ENCODE data around the gene BRSK2. TPM values are rescaled to one million over a fixed set of nuclear protein-coding genes. Genes with fewer than 3 reads are reported as not detected.

The BRSK2 gene
- total and polyA plus RNA-seq, 2 of the 4 experiments (the other 2 are of a cell fraction) = 0.18 to 0.62 TPM

GRCh38 chr11:1397146-1397861 is 7.6 kb downstream of the BRSK2 start:
- Histone ChIP-seq H3K4me3 (ENCODE audit: insufficient read depth, low read depth, low read length) (no peak overlapping the region), H3K79me1 (ENCODE audit: low read depth in 1 of 2, low read length in 2 of 2) (no peaks in the 10 kb centered on the region), H3K14ac (replicated peaks; ENCODE audit: low read depth, low read length) (no peak overlapping the region), H2AK9ac (replicated peaks; ENCODE audit: low read depth, low read length, poor library complexity) (no peak overlapping the region), H2BK20ac (ENCODE audit: low read depth, low read length) (no peak overlapping the region), H3K27ac (ENCODE audit: insufficient read depth, low read length) (no peak overlapping the region), H4K8ac (ENCODE audit: low read depth in 2 of 2, low read length in 2 of 2) (no peak overlapping the region), H4K20me1 (ENCODE audit: insufficient read depth, low read length) (peaks cover 7% of the 10 kb centered on the region; the same call in 1 of the 2 replicates), H3K4ac (ENCODE audit: low read depth, low read length) (no peak overlapping the region), H3K27me3 (ENCODE audit: control insufficient read depth, insufficient read depth, low read length) (peaks cover 14% of the 10 kb centered on the region; the same call in 1 of the 2 replicates), H3K18ac (ENCODE audit: low read depth, low read length) (no peak overlapping the region), H3K4me1 (ENCODE audit: control insufficient read depth, insufficient read depth, low read length) (no peaks in the 10 kb centered on the region), H3K56ac (ENCODE audit: extremely low read depth, insufficient read depth, low read length) (no peak overlapping the region), H3K23ac (ENCODE audit: low read depth, low read length) (no peak overlapping the region), H2BK120ac (ENCODE audit: low read depth, low read length) (no peak overlapping the region), H3K9me3 (ENCODE audit: control insufficient read depth, insufficient read depth, low read length) (no peaks in the 10 kb centered on the region), H2AFZ (replicated peaks; ENCODE audit: low read length, poor library complexity) (no peak overlapping the region), H4K91ac (ENCODE audit: insufficient read depth, low read depth, low read length) (no peak overlapping the region), H3K9me1 (ENCODE audit: insufficient read depth, low read length) (no peaks in the 10 kb centered on the region), H3K4me2 (ENCODE audit: low read depth, low read length) (no peak overlapping the region), H2BK15ac (ENCODE audit: low read depth, low read length) (no peak overlapping the region), H3K36me3 (ENCODE audit: control insufficient read depth, insufficient read depth, low read length) (no peaks in the 10 kb centered on the region), H2BK5ac (ENCODE audit: low read depth, low read length, poor library complexity, severe bottlenecking) (no peak overlapping the region), H4K5ac (ENCODE audit: low read depth, low read length) (no peak overlapping the region), H3K9ac (ENCODE audit: low read depth, low read length) (no peak overlapping the region), H2AK5ac (ENCODE audit: low read depth, low read length) (no peak overlapping the region)
- no TSS peak for BruUV-seq (replicated peaks)
- ATAC-seq (ENCODE audit: low read depth) = no peak
- ChIA-PET POLR2A (ENCODE audit: unreplicated experiment) (no interaction called here), CTCF (no interaction called here)
- no peak for DNase-seq
- in situ Hi-C loops (cut with MboI; ENCODE audit: low sequenced_read_pairs) (no loop called here), dilution Hi-C loops (cut with HindIII; ENCODE audit: low sequenced_read_pairs, unreplicated experiment) (no loop called here), intact Hi-C loops (cut with micrococcal nuclease) (no loop called here)
- TF ChIP-seq CHD1 (IDR thresholded peaks at IDR 0.05; ENCODE audit: low read depth, low read length) (no peak), NFE2L2 (IDR thresholded peaks at IDR 0.05; ENCODE audit: low read depth, low read length) (no peak), POLR2A (IDR thresholded peaks at IDR 0.05; ENCODE audit: low read depth, low read length) (no peak), RAD21 (IDR thresholded peaks at IDR 0.05; ENCODE audit: low read length) (no peak), SMC3 (IDR thresholded peaks at IDR 0.05; ENCODE audit: low read depth, low read length) (no peak)
- TF ChIP-seq, protein P1, sequence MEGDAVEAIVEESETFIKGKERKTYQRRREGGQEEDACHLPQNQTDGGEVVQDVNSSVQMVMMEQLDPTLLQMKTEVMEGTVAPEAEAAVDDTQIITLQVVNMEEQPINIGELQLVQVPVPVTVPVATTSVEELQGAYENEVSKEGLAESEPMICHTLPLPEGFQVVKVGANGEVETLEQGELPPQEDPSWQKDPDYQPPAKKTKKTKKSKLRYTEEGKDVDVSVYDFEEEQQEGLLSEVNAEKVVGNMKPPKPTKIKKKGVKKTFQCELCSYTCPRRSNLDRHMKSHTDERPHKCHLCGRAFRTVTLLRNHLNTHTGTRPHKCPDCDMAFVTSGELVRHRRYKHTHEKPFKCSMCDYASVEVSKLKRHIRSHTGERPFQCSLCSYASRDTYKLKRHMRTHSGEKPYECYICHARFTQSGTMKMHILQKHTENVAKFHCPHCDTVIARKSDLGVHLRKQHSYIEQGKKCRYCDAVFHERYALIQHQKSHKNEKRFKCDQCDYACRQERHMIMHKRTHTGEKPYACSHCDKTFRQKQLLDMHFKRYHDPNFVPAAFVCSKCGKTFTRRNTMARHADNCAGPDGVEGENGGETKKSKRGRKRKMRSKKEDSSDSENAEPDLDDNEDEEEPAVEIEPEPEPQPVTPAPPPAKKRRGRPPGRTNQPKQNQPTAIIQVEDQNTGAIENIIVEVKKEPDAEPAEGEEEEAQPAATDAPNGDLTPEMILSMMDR (conservative IDR thresholded peaks at IDR 0.05; ENCODE audit: low read depth, low read length) = no peak
- WGBS, 2 experiments (ENCODE audit: extremely low coverage in 2 of 2, insufficient read length in 1 of 2) = 46% methylated on average over 5 of the region's 19 CpGs; no CpG with 5 or more reads in 1 of the 2 experiments

All from IMR-90 (cell line).